H1 (cell line): ENCODE measurements around the gene ADAMTS17. TPM values are rescaled to one million over a fixed set of nuclear protein-coding genes. Genes with fewer than 3 reads are reported as not detected.

ENCODE experiments used
- CTCF ChIA-PET: fragments of 300-600 bp; sonication (Branson Sonifier 250); formaldehyde crosslinking; loops from one replicate; lab custom pipeline; 2021; ENCODE audit not compliant: partially characterized antibody; lab: Charles Lee
- POLR2A ChIA-PET: fragments of 300-600 bp; sonication (Branson Sonifier 250); formaldehyde crosslinking; loops from one replicate; lab custom pipeline; 2021; ENCODE audit warnings: inconsistent platforms; ENCODE audit not compliant: partially characterized antibody; lab: Charles Lee
- DNase-seq, 2 experiments: peaks; one replicate each; pipeline versions ENCODE4 v3.0.0 to v3.0.0-alpha.2; 2010 to 2022; ENCODE audit warnings: low spot score in 2 of 2, low read depth in 1 of 2, mixed read lengths in 1 of 2
- FAIRE-seq: peaks from 2 replicates; lab custom pipeline; 2011; peaks lifted over from hg19 to GRCh38; lab: Jason Lieb, UNC
- H2AFZ ChIP-seq: 2 replicates; pipeline ENCODE4 v1.8.1; 2012; ENCODE audit warnings: low read length, inconsistent platforms
- H2AK5ac ChIP-seq: 2 replicates; pipeline ENCODE4 v1.6.1; 2013; ENCODE audit warnings: low read depth, low read length
- H2BK120ac ChIP-seq: replicated peaks from 2 replicates; pipeline ENCODE3; 2013; ENCODE audit warnings: low read depth, low read length, inconsistent platforms
- H2BK12ac ChIP-seq: 2 replicates; pipeline ENCODE4 v1.6.1; 2013; ENCODE audit warnings: low read depth, low read length
- H2BK15ac ChIP-seq: 2 replicates; pipeline ENCODE4 v1.6.1; 2013; ENCODE audit warnings: low read length
- H2BK20ac ChIP-seq: 2 replicates; pipeline ENCODE4 v1.6.1; 2013; ENCODE audit warnings: low read length
- H2BK5ac ChIP-seq: 2 replicates; pipeline ENCODE4 v1.6.1; 2013; ENCODE audit warnings: low read depth, low read length
- H3K14ac ChIP-seq: 2 replicates; pipeline ENCODE4 v1.6.1; 2013; ENCODE audit warnings: inconsistent platforms; ENCODE audit not compliant: insufficient read length
- H3K18ac ChIP-seq: 2 replicates; pipeline ENCODE4 v1.6.1; 2013; ENCODE audit warnings: low read length; ENCODE audit errors: extremely low read depth
- H3K23ac ChIP-seq: 2 replicates; pipeline ENCODE4 v1.6.1; 2013; ENCODE audit warnings: inconsistent platforms; ENCODE audit not compliant: insufficient read length
- H3K23me2 ChIP-seq: 2 replicates; pipeline ENCODE4 v1.6.1; 2013; ENCODE audit warnings: low read depth, low read length
- H3K27ac ChIP-seq: 2 replicates; pipeline ENCODE4 v1.6.1; 2011; ENCODE audit warnings: low read depth, low read length, inconsistent platforms
- H3K27me3 ChIP-seq, 4 experiments: replicated peaks in 1 of 4; 1 replicate in 1 of 4; 2 replicates in 3 of 4; pipeline versions ENCODE4 v1.6.1 to v1.8.1; 2011 to 2013; ENCODE audit warnings: low read length in 3 of 4, mild to moderate bottlenecking in 3 of 4, inconsistent platforms in 2 of 4, mixed read lengths in 2 of 4, moderate library complexity in 1 of 4; ENCODE audit not compliant: control insufficient read depth in 3 of 4, insufficient read depth in 3 of 4; ENCODE audit errors: extremely low read depth in 1 of 4
- H3K36me3 ChIP-seq, 4 experiments: 2 replicates each; pipeline versions ENCODE4 v1.6.1 to v1.8.1; 2011 to 2013; ENCODE audit warnings: mild to moderate bottlenecking in 4 of 4, low read length in 3 of 4, moderate library complexity in 2 of 4, control low read depth in 1 of 4, inconsistent platforms in 1 of 4; ENCODE audit not compliant: insufficient read depth in 4 of 4, control insufficient read depth in 2 of 4
- H3K4ac ChIP-seq: replicated peaks from 2 replicates; pipeline ENCODE3; 2013; ENCODE audit warnings: low read length, low read depth, mixed read lengths, inconsistent platforms; ENCODE audit not compliant: insufficient read length
- H3K4me1 ChIP-seq, 4 experiments: replicated peaks in 1 of 4; 1 replicate in 1 of 4; 2 replicates in 3 of 4; pipeline versions ENCODE4 v1.6.1 to v1.8.1; 2011 to 2013; ENCODE audit warnings: low read length in 3 of 4, inconsistent platforms in 2 of 4, mixed read lengths in 1 of 4; ENCODE audit not compliant: insufficient read depth in 4 of 4, control insufficient read depth in 3 of 4
- H3K4me2 ChIP-seq, 2 experiments: 2 replicates each; pipeline versions ENCODE4 v1.6.1 to v1.8.1; 2011 to 2013; ENCODE audit warnings: low read depth in 2 of 2, low read length in 2 of 2, control low read depth in 1 of 2, inconsistent platforms in 1 of 2, mild to moderate bottlenecking in 1 of 2; ENCODE audit not compliant: insufficient read depth in 1 of 2
- H3K4me3 ChIP-seq, 4 experiments: fragments of 200-600, 300-600 bp in 1 of 4; sonication (generic), shearing (Covaris generic), sonication (Bioruptor Twin) in 1 of 4; 2 replicates each; pipeline versions ENCODE4 v1.5.1 to v1.8.1; 2011 to 2016; ENCODE audit warnings: low read length in 4 of 4, low read depth in 3 of 4, control low read depth in 2 of 4, inconsistent platforms in 2 of 4, mild to moderate bottlenecking in 2 of 4, mixed read lengths in 1 of 4, moderate library complexity in 1 of 4; ENCODE audit not compliant: insufficient read depth in 2 of 4; ENCODE audit errors: extremely low read depth in 1 of 4
- H3K56ac ChIP-seq: replicated peaks from 2 replicates; pipeline ENCODE3; 2013; ENCODE audit warnings: low read depth, mild to moderate bottlenecking, mixed read lengths, low read length, inconsistent platforms; ENCODE audit not compliant: insufficient read length
- H3K79me1 ChIP-seq: 2 replicates; pipeline ENCODE4 v1.6.1; 2013; ENCODE audit warnings: low read depth, low read length, control low read depth
- H3K79me2 ChIP-seq, 2 experiments: 2 replicates each; pipeline versions ENCODE4 v1.6.1 to v1.8.1; 2012 to 2013; ENCODE audit warnings: low read length in 2 of 2, mild to moderate bottlenecking in 2 of 2, inconsistent platforms in 1 of 2; ENCODE audit not compliant: insufficient read depth in 2 of 2, control insufficient read depth in 1 of 2
- H3K9ac ChIP-seq, 4 experiments: replicated peaks in 1 of 4; 1 replicate in 1 of 4; 2 replicates in 3 of 4; pipeline versions ENCODE4 v1.6.1 to v1.8.1; 2011 to 2013; ENCODE audit warnings: low read depth in 3 of 4, low read length in 3 of 4, control low read depth in 2 of 4, mild to moderate bottlenecking in 2 of 4, moderate library complexity in 2 of 4, inconsistent platforms in 1 of 4; ENCODE audit errors: extremely low read depth in 1 of 4
- H3K9me3 ChIP-seq, 2 experiments: 2 replicates each; pipeline versions ENCODE4 v1.6.1 to v1.8.1; 2012 to 2013; ENCODE audit warnings: mild to moderate bottlenecking in 2 of 2, moderate library complexity in 2 of 2, control low read depth in 1 of 2, inconsistent platforms in 1 of 2, low read depth in 1 of 2, low read length in 1 of 2, mixed read lengths in 1 of 2; ENCODE audit not compliant: insufficient read depth in 2 of 2
- H4K20me1 ChIP-seq, 2 experiments: replicated peaks in 1 of 2; 2 replicates each; pipeline versions ENCODE3 to v1.8.1; 2011 to 2013; ENCODE audit warnings: inconsistent platforms in 2 of 2, low read length in 2 of 2, mild to moderate bottlenecking in 1 of 2; ENCODE audit not compliant: insufficient read depth in 2 of 2, control insufficient read depth in 1 of 2
- H4K5ac ChIP-seq: 2 replicates; pipeline ENCODE4 v1.6.1; 2013; ENCODE audit warnings: low read length, low read depth, mixed read lengths, inconsistent platforms; ENCODE audit not compliant: insufficient read length
- H4K8ac ChIP-seq: 2 replicates; pipeline ENCODE4 v1.8.0; 2013; ENCODE audit warnings: mild to moderate bottlenecking, moderate library complexity, low read length, inconsistent platforms; ENCODE audit not compliant: insufficient read depth; ENCODE audit errors: extremely low read depth
- H4K91ac ChIP-seq: replicated peaks from 2 replicates; pipeline ENCODE3; 2013; ENCODE audit warnings: low read length, mixed read lengths, inconsistent platforms; ENCODE audit not compliant: insufficient read length
- BCL11A ChIP-seq, 2 experiments: IDR thresholded peaks; one replicate each; pipeline ENCODE4 v1.6.1; 2011; ENCODE audit warnings: low read depth in 2 of 2, low read length in 2 of 2, mild to moderate bottlenecking in 2 of 2
- GABPA ChIP-seq: IDR thresholded peaks from 2 replicates; pipeline ENCODE4 v1.6.1; 2011; ENCODE audit warnings: mild to moderate bottlenecking, low read length, moderate library complexity, borderline replicate concordance; ENCODE audit not compliant: insufficient read depth
- HDAC2 ChIP-seq, 2 experiments: fragments of 300-600 bp in 1 of 2; sonication (generic) in 1 of 2; IDR thresholded peaks; 2 replicates each; pipeline ENCODE4 v1.6.1; 2011 to 2012; ENCODE audit warnings: low read depth in 2 of 2, low read length in 2 of 2, mild to moderate bottlenecking in 2 of 2, moderate library complexity in 2 of 2, borderline replicate concordance in 1 of 2, inconsistent platforms in 1 of 2
- JUND ChIP-seq: IDR thresholded peaks from 2 replicates; pipeline ENCODE4 v1.6.1; 2011; ENCODE audit warnings: mild to moderate bottlenecking, improper control_type of control experiment, low read length
- MAFK ChIP-seq: IDR thresholded peaks from 2 replicates; pipeline ENCODE4 v1.6.1; 2012; ENCODE audit warnings: low read depth, mild to moderate bottlenecking, improper control_type of control experiment, low read length
- SIRT6 ChIP-seq: IDR thresholded peaks from one replicate; pipeline ENCODE4 v1.7.1; 2012; ENCODE audit warnings: low read length, inconsistent platforms
- ZNF274 ChIP-seq: IDR thresholded peaks from 2 replicates; pipeline ENCODE4 v1.7.0; 2012; ENCODE audit warnings: low read length, borderline replicate concordance; ENCODE audit errors: extremely low read depth
- WGBS, 2 experiments: shearing (Covaris generic) in 1 of 2; methylation state at CpG; one replicate each; pipeline versions ENCODE4 v1.1.6 to v1.1.7; 2013 to 2015; ENCODE audit warnings: low lambda C conversion rate in 2 of 2, mixed read lengths in 2 of 2, inconsistent platforms in 1 of 2, low coverage in 1 of 2, missing lambda C conversion rate in 1 of 2; ENCODE audit not compliant: insufficient replicate concordance in 2 of 2, insufficient coverage in 1 of 2, insufficient read length in 1 of 2; ENCODE audit errors: extremely low coverage in 1 of 2, missing lambda C conversion rate in 1 of 2; 5-methylcytosine and 5-hydroxymethylcytosine counted together
- polyA plus RNA-seq, 7 experiments: library from polyadenylated mRNA; depleted of rRNA in 3 of 7; stranded (reverse) in 5 of 7; unstranded in 2 of 7; fragments of >200 nt in 5 of 7; fragments of 200-250 nt in 2 of 7; gene quantifications; 1 replicate in 5 of 7; 2 replicates in 1 of 7; 4 replicates in 1 of 7; pipeline versions ENCODE4 v1.2.1 to v1.2.3, GENCODE V29; 2011 to 2013; ENCODE audit warnings: missing spikeins in 2 of 7, mixed read lengths in 2 of 7
- total RNA-seq: library from RNA; stranded (reverse); fragmentation: NEBNext Ultra II Directional; extraction: Animal tissue kit (Norgen Biotek cat#: 25700); gene quantifications from 2 replicates; pipeline ENCODE4 v1.2.1, GENCODE V29; 2021

Gene ADAMTS17
- total and polyA plus RNA-seq, 2 of the 8 experiments (the other 6 are each of a cell fraction or from before 2014, with no cell fraction given), result 0.51 to 1.7 TPM

- H4K8ac ChIP-seq, result no peak overlapping the region
- TF ChIP-seq ZNF274, result no peak
- no peak for TF ChIP-seq SIRT6
- no peak for TF ChIP-seq MAFK
- no peak for TF ChIP-seq BCL11A (IDR thresholded peaks at IDR 0.05; ENCODE audit: low read depth in 2 of 2, low read length in 2 of 2)
- TF ChIP-seq HDAC2 (IDR thresholded peaks at IDR 0.05; ENCODE audit: borderline replicate concordance in 1 of 2, low read depth in 2 of 2, low read length in 2 of 2), result no peak
- TF ChIP-seq GABPA, result no peak
- TF ChIP-seq JUND, result no peak
- TF ChIP-seq, all 59 proteins: peak for 0
- no peak overlapping the region for H3K23ac ChIP-seq
- H3K23me2 ChIP-seq, result peaks cover 2% of the 10 kb centered on the region; the same call in 1 of the 2 replicates
- H3K14ac ChIP-seq, result no peak overlapping the region
- no peak overlapping the region for H3K9ac ChIP-seq
- no peak overlapping the region for H2AFZ ChIP-seq
- no peak overlapping the region for H2BK5ac ChIP-seq
- H3K79me1 ChIP-seq, result no peaks in the 10 kb centered on the region
- H4K5ac ChIP-seq, result no peak overlapping the region
- POLR2A ChIA-PET, result no interaction called here
- no peak overlapping the region for H2AK5ac ChIP-seq
- no peaks in the 10 kb centered on the region for H3K79me2 ChIP-seq
- H3K4ac ChIP-seq, result no peak overlapping the region
- H3K56ac ChIP-seq, result no peak overlapping the region
- DNase-seq, result no peak
- FAIRE-seq, result no peak
- no peak overlapping the region for H2BK15ac ChIP-seq
- no peak overlapping the region for H3K18ac ChIP-seq
- CTCF ChIA-PET, result interaction anchor here (1.0 to 1.4 kb wide), 2 partner anchors 24 to 43 kb away, joined by 3 read pairs; no protein-coding TSS in a partner anchor
- H3K27ac ChIP-seq, result no peak overlapping the region
- no peak overlapping the region for H3K4me2 ChIP-seq
- H2BK120ac ChIP-seq, result no peak overlapping the region
- H3K27me3 ChIP-seq, result peaks cover 0 to 2% (median 0%) of the 10 kb centered on the region in 4 experiments; a peak in 2 of 7 replicates
- no peaks in the 10 kb centered on the region for H3K36me3 ChIP-seq
- no peak overlapping the region for H3K4me3 ChIP-seq
- 96% methylated on average over 13 of the region's 14 CpGs; no CpG with 5 or more reads in 1 of the 2 experiments for WGBS, 2 experiments
- no peak overlapping the region for H2BK20ac ChIP-seq
- H2BK12ac ChIP-seq, result no peak overlapping the region
- no peak overlapping the region for H4K91ac ChIP-seq
- H3K4me1 ChIP-seq, result no peaks in the 10 kb centered on the region
- no peaks in the 10 kb centered on the region; a peak in 1 of 4 replicates for H3K9me3 ChIP-seq
- H4K20me1 ChIP-seq, result no peaks in the 10 kb centered on the region
Observed at GRCh38 chr15:100056411-100057072, 285.2 kb downstream of the ADAMTS17 start.
